ENCODE measurements around the gene ZFYVE28.

ZFYVE28 gene

DNA sequence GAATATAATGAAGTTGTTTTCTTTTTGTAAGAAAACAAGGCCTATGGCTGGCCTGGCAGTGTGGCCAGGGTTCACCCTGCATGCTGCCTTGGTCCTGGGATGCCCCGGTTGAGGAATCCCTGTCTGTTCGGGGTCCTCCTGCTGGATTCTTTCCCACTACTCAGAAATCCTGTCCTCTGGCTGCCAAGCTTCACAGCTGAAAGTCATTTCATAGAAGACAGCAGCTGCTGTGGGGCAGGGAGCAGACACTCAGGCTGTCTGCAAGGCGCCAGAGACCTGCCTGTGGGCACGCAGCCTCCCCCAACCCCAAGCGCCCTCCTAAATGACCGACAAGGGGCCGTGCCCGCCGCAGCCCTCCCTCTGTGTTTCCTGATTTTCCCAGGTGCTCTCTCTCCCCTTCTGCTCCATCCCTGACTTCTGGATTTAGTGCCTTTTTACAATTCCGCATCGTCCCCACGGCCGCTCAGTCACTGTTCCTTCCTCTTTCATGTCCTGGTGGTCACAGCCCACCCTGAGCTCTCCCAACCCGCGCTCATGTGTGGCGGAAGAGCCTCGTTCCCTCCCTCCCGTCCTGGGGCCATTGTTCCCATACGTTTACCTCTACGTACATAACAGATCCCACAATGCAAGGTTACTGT lies 27.5 kb downstream of the ZFYVE28 start:
- TF ChIP-seq, protein P1, sequence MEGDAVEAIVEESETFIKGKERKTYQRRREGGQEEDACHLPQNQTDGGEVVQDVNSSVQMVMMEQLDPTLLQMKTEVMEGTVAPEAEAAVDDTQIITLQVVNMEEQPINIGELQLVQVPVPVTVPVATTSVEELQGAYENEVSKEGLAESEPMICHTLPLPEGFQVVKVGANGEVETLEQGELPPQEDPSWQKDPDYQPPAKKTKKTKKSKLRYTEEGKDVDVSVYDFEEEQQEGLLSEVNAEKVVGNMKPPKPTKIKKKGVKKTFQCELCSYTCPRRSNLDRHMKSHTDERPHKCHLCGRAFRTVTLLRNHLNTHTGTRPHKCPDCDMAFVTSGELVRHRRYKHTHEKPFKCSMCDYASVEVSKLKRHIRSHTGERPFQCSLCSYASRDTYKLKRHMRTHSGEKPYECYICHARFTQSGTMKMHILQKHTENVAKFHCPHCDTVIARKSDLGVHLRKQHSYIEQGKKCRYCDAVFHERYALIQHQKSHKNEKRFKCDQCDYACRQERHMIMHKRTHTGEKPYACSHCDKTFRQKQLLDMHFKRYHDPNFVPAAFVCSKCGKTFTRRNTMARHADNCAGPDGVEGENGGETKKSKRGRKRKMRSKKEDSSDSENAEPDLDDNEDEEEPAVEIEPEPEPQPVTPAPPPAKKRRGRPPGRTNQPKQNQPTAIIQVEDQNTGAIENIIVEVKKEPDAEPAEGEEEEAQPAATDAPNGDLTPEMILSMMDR (IDR thresholded peaks at IDR 0.05): no peak

DNA sequence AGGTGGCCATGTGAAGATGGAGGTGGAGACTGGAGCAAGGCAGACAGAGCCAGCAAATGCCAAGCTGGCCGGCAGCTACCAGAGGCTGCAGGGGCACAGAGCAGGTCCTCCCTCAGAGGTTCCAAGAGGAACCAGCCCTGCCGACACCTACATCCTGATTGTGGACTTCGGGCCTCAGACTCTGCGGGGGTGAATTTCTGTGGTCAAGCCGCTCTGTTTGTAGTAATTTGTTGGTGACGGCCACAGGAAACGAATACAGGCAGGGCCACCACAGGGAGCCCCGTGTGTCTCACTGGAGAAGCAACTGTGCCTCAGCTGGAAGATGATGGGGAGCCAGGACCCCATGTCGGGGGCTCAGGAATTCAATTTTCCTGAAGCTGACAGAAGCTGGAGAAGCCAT lies 28.3 kb downstream of the ZFYVE28 start:
- TF ChIP-seq, protein P1 (IDR thresholded peaks at IDR 0.05): no peak

DNA sequence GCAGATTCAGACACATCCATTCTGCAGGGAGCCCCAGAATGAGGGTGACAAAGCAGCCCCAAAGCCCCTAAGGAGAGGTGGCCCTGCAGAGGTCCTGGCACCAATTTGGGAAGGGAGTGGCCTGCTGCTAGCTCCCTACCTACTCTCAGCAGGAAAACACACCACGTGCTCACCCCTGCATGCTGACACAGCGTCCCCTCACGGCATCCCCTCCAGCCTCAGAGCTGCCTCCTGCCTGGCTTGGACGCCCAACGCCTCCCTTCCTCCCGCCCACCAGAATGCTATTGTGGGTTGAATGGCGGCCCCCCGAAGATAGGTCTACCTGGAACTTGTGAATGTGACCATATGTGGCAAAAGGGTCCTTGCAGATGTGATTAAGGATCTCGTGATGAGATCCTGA lies 28.8 kb downstream of the ZFYVE28 start:
- TF ChIP-seq, protein P1 (IDR thresholded peaks at IDR 0.05): no peak

DNA sequence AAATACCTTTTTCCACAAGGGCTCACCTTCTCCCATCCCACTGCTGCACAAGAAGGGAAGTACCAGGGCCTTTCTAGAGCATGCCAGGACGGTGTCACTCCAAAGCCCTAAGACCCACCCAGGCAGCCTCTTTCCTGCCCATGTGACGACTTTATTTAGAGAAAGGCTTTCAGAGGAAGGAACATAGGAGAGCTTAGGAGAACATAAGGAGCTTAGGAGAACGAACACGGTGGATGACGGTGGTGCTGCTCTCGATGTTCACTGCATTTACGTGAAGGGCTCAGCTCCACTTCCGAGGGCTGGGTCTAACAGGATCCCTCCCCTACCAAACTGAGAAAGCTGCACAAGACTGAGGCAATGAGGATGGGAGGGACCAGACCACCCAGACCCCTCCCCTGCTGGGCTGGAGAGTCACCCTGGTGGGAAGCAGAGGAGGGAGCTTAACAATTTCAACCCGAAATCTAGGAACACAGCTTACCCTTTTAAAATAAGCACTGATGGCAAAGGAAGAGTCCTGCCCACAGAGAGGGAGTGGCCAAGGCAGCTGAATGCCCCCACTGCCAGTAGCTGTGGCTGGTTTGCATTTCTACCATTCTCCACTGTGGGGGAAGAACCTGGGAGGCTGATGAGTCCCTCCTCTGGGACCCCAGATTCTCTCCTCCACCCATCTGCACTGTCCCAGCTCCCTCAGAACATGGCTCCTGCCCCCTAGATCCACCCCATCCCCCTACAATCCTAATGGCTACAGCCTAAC lies 29.8 kb downstream of the ZFYVE28 start:
- TF ChIP-seq, protein P1 (IDR thresholded peaks at IDR 0.05): no peak

DNA sequence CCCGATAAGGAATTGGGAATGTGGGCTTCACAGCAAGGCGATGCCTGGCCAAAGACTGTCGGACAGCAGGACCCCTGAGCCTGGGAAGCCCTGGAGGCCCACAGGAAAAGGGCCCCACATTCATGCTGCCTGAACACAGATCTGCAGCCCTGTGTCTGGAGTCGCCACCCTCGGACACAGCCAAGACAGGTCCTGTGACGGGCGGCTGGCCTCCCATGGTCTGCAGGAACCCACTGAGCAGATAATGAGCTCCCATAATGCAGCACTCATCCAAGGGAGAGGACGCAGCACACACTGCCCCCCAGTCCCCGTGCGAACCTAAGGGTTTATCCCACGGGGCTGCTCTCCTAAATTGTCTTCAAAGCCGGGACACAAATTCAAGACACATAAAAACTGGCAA lies 30.6 kb downstream of the ZFYVE28 start:
- TF ChIP-seq, protein P1 (IDR thresholded peaks at IDR 0.05): no peak

DNA sequence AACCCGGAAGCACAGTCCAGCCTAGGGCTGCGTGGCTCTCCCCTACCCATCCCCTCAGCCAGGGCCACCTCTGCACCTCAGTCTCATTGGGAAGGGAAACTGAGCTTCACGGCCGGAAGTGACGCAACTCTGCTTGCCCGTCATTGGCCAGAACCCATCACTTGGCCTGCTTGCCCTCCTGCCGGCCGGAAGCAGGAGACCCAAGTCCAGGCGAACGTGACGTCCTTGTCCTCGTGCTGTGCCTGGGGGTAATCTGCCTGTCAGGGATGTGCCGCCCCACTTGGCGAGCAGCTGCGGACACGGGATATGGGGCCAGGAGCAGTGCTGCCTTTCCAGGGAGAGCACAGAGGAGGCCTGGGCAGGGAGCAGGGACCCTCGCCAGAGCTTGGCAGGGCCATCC lies 31.2 kb downstream of the ZFYVE28 start:
- TF ChIP-seq, protein P1 (IDR thresholded peaks at IDR 0.05): no peak

DNA sequence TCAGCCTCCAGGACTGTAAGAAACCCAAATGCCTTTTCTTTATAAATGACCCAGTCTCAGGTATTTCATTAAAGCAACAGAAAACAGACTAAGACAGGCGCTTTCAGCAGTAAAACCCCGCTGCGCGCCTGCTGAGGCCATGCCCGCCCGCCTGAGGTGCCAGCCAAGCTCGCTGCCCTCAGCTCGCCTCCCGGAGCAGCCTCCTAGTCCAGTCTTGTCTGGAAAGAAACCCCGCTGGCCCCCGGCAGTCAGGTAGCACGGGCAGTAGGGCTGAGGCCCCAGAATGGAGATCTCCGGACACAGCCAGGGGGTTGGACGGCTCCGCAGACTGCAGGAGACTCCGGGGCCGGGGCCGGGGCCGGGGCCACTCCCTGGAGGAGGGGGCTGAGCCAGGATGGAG lies 31.7 kb downstream of the ZFYVE28 start:
- TF ChIP-seq, protein P1 (IDR thresholded peaks at IDR 0.05): no peak

Measured in LNCAP (cell line).